ENCODE measurements around the gene ANKRD28.
"Not testable (repeated sequence)": the region's sequence is repeated elsewhere in the genome, so short reads cannot be mapped to it uniquely, and the experiment has no call there.

The ANKRD28 gene

DNA sequence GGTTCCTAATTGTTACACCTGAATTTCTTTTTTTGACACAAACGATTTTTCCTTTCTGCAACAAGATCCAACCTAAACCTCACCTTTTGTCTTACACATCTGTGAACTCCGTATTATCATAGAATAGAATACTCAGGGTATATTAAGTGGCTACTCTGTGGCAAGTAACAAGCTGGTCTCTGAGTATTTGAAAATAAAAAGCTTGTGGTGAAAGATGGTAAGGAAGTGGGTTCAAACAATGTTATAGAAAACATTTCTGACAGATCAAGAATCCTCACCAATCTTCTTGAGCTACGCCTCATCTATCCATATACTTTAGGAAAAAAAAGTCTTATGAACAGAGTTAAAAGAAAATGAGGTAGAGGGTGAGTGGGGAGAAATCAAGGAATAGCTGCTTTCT is 3.5 kb upstream of the ANKRD28 start:
- DNase-seq: no peak

DNA sequence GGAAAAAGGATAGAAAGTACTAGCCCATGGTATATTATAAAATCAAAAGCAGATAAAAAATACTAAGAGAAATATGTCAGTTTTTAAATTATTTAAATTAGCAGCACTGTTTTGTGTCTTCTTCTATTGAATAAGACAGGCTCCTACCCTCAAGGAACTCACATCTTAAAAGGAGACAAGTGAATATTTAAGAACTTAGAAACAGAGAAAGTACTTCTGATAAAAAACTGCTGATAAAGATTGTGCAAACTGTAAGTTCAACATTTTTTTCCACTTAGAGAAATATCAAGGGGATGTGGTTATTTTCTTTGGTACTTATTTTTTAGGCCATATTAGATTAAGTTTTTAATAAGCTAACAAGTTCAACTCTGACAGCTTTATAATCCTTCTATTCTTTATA is 3.0 kb upstream of the ANKRD28 start:
- no peak for DNase-seq

DNA sequence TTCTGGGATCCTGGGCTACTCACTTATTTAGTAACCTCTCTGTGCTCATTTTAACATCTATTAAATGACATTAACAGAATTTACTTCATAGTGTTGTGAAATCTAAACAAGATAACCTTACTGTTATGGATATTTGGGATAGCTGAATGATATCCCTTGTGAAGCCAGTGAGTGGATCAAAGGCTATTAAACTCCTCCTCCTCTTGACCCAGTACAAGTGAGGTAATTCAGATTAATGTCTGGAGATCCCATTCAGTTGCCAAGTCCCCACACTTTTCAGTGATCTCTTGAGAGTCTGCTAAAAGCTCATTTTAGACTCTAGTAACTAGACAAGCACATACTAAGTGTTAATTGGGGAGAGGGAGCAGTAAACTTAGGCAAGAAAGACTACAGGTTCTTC is 2.5 kb upstream of the ANKRD28 start:
- DNase-seq: no peak

- DNase-seq: no peak
Observed at GRCh38 chr3:15798533-15799245, 910 bp upstream of the ANKRD28 start.

DNA sequence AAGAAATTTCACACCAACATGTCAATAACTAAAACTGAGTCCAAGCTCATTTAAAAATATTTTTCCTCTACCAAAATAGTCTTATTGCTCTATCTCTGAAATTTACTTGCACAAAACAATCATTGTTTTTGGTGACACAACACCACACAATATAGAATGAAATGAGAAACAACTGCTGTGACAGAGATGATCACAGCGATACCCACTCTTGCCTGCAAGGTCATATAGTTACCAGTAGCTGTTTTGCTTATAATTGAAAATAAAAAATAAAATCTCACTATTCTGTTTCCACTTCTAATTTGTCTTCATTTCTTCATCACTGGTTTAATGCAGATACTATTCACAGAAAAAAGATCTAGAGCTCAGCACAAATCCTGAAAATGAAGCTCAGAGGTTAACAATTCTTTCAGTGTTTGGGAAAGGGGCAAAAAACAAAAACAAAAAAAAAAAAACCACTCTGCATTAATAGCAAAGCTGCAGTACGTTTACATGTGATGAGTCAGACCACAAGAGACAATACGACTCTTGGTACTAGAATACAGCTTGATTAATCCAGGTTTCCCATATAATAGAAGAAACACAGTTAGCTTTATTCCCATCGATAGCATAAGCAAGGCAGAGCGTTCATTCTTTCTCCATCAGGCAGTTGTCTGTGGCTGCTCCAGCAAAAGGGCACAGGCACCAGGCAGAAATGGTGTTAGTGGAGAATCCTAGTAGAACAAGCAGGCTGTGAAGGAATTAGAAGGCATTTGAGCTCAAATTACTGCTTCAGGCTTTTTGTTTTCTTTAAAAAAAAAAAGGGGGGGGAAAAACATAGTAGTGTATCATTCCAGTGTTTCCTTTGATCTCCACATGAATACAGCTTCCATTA is 773 bp downstream of the ANKRD28 start:
- peak; percentile 70 for DNase-seq

GRCh38 chr3:15796331-15796730 is 1.4 kb downstream of the ANKRD28 start:
- no peak for DNase-seq

- DNase-seq: peak; percentile 55
Observed at GRCh38 chr3:15795651-15796308, 2.0 kb downstream of the ANKRD28 start.

DNA sequence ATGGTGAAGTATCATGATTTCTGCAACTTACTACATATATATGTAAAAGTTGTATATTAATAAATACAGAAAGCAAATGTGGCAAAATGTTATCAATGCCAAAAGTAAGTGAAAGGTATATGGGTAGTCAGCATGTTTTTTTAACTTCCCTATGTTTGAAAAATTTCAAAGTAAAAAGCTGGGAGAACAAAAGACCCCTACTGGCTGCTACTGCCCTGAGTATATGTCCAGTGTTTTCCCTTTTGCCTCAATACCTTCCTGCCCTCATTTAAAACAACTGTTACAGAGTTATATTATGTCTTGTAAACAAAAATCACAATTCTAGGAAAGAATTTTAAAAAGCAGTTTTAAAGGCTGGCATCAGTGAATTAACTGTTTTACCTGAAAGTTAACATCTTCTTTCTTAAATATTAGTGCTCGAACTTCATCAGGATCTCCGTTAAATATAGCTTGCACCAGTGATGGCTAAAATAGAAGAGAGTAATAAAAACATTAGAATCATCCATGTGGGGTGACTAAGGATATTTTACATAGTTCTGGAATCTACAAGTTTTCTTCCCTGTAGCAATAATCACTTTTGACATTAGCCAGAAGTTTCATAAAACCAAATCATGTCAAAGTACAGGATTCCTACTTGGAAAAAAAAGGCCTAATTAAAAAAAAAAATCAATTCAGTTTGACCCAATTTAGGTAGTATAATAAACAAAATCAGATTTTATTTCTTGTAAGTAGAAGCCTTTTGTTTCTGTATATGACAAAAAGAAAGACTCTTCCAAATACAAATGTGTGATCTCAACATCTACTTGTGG is 2.7 kb downstream of the ANKRD28 start:
- peak; percentile 34 for DNase-seq

GRCh38 chr3:15794303-15794771 is 3.4 kb downstream of the ANKRD28 start:
- peak; percentile 74 for DNase-seq

- no peak for DNase-seq
Observed at GRCh38 chr3:15791525-15791924, 6.3 kb downstream of the ANKRD28 start.

- no peak for DNase-seq
Observed at GRCh38 chr3:15787941-15788340, 9.8 kb downstream of the ANKRD28 start.

GRCh38 chr3:15787526-15787925 is 10.3 kb downstream of the ANKRD28 start:
- no peak for DNase-seq

DNA sequence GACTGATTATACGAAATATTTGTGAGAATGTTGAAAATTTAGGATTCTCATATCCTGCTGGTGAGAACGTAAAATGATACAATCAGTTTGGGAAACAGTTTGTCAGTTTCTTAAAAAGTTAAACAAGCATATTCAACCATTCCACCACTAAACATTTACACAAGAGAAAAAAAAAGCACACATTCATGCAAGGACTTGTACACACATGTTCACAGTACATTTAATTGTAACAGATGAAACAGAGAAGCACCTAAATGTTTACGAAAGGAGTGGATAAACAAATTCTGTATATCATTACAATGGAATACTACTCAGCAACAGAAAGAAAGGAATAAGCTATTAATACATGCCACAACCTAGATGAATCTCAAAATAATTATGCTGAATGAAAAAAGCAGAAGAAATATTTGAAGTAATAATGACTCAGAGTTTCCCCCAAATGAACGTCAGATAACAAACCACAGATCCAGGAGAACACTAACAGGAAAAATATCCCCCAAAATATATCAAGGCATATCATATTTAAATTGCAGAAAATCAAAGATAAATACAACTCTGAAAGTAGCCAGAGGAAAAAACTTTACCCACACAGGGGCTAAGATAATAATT is 14.3 kb downstream of the ANKRD28 start:
- DNase-seq: peak; percentile 67

DNA sequence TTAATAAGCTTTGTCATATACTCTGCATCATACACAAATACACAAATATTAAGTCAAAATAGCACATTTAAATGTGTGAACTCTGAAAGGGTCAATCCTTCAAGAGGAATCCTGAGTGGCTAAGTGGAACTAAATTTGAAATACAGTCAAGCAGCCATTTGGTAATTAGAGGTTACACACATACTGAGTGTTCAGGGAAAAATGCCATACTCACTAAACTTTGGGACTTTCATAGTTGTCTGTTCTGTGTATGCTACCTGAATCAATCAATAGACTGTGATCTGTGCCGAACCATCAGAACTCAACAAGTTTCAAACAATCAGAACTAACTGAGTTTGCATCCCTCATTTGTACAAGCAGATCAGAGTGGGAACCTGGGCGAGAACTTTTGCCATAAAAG is 15.3 kb downstream of the ANKRD28 start:
- no peak for DNase-seq

DNA sequence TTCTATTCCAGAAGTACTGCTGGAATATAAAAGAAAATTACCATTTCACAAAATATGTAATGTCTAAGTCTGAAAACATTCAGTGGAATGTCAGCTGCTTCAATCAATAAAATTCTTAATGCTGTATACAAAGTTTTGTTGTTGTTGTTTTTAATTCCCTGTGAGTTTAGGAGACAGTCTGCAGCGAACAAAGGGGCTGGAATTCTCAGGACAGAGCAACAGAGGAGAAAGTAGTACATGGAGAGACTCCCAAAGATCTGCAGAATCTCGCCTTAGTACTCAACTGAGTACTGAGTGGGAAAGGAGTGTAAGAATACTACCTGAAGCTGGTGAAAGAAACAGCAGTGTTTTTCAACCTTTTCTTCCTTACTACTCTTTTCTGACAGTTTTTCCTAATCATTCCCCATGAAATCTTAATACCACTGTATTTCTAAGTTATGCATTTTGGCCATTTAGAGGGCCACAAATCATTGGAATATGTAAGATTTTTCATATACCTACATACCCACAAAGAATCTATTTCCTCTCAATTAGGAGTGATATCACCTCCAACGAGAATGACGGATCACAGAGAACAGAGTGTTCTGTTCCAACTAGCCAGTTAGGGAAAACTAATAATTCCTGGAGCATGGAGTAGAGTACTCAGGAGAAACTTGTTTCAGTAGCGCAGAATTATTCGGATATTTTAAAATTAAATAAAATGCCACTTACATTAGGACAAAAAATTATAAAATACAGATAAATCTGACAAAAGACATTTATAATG is 16.0 kb downstream of the ANKRD28 start:
- peak; percentile 46 for DNase-seq

GRCh38 chr3:15781131-15781530 is 16.6 kb downstream of the ANKRD28 start:
- peak; percentile 28 for DNase-seq

GRCh38 chr3:15779111-15779510 is 18.7 kb downstream of the ANKRD28 start:
- no peak for DNase-seq

DNA sequence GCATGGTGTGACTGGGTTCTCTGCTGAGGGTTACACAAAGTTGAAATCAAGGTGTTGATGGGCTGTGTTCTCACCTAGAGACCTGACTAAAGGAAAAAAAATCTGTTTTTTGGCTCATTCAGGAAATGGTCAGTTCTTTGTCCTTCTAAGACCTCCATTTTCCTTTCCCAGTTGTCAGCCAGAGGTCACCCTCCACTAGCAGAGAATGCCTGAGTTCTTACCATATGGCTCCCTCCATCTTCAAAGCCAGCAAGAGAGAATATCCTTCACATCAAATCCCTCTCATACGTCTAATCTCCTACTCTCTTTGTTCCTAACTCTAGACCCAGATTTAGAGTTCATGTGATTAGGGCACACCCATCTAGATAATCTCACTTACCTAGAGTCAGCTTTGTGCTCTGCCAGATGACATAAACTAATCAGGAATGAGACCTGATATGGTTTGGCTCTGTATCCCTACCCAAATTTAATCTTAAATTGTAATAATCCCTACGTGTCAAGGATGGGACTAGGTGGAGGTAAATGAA is 19.4 kb downstream of the ANKRD28 start:
- DNase-seq: no peak

DNA sequence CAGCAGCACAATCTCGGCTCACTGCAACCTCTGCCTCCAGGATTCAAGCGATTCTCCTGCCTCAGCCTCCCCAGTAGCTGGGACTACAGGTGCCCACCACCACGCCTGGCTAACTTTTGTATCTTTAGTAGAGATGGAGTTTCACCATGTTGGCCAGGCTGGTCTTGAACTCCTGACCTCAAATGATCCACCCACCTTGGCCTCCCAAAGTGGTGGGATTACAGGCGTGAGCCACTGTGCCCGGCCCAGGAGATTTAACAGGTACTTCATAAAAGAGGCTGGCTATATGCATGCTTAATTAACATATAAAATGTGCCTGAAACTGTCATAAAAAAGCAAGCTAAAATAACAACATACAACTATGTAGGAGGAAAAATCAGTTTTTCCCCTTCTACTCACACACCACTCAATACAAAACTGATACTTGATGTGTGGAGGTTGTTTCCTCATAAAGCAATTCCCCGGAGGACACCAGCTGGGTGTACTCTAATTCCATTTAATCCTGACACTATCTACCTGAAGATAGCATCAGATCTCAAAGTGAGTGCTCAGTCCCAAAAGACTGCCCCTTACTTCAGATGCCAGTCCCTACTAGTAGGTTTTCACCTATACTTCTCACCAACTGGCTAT is 22.7 kb downstream of the ANKRD28 start:
- DNase-seq: not testable (repeated sequence)

- DNase-seq: no peak
Observed at GRCh38 chr3:15771444-15771843, 26.3 kb downstream of the ANKRD28 start.

Data from EL (cell line).